GM12878 (cell line): ENCODE data around the gene TSSK3. TPM values are rescaled to one million over a fixed set of nuclear protein-coding genes. Genes with fewer than 3 reads are reported as not detected.
"Not testable (repeated sequence)": the region's sequence is repeated elsewhere in the genome, so short reads cannot be mapped to it uniquely, and the experiment has no call there.

Experiments
- ATAC-seq: fragments of 200-7000 bp; cut with Tn5 transposase; 3 replicates; pipeline ENCODE4 v1.9.1; 2020; ENCODE audit warnings: mild to moderate bottlenecking, moderate library complexity
- BruUV-seq: library from RNA; stranded (reverse); fragments of 400-500 nt; replicated peaks from 2 replicates; lab custom pipeline; 2021; lab: Mats Ljungman, UMichigan
- CTCF ChIA-PET: fragments of 300-600 bp; sonication (Branson Sonifier 250); formaldehyde crosslinking; extraction: SDS; loops from one replicate; lab custom pipeline; 2021; ENCODE audit warnings: inconsistent platforms; lab: Yijun Ruan, JAX
- POLR2A ChIA-PET: fragments of 350-600 bp; formaldehyde crosslinking; extraction: SDS; loops from one replicate; lab custom pipeline; 2021; ENCODE audit warnings: inconsistent platforms; lab: Charles Lee
- RAD21 ChIA-PET: fragments of 300-600 bp; sonication (Branson Sonifier 250); formaldehyde crosslinking; loops from one replicate; lab custom pipeline; 2023; ENCODE audit warnings: antibody characterized with exemption; ENCODE audit not compliant: unreplicated experiment; lab: Charles Lee
- SMC1A ChIA-PET: fragments of 300-600 bp; sonication (Branson Sonifier 250); formaldehyde crosslinking; loops from one replicate; lab custom pipeline; 2023; ENCODE audit not compliant: unreplicated experiment, uncharacterized antibody; lab: Charles Lee
- DNase-seq: peaks from one replicate; pipeline ENCODE4 v3.0.0-alpha.2; 2011; ENCODE audit warnings: low read depth, low spot score
- FAIRE-seq: peaks from 3 replicates; lab custom pipeline; 2011; peaks lifted over from hg19 to GRCh38; lab: Jason Lieb, UNC
- H2AFZ ChIP-seq: 2 replicates; pipeline ENCODE4 v1.6.0; 2011; ENCODE audit warnings: low read depth, low read length, control low read depth; ENCODE audit not compliant: control insufficient read depth
- H3K27ac ChIP-seq: 2 replicates; pipeline ENCODE4 v1.5.1; 2011; ENCODE audit warnings: control low read depth; ENCODE audit not compliant: control insufficient read depth, insufficient read depth
- H3K27me3 ChIP-seq, 2 experiments: replicated peaks in 1 of 2; 2 replicates each; pipeline versions ENCODE4 v1.6.0 to v1.6.1; 2011; ENCODE audit warnings: low read length in 1 of 2; ENCODE audit not compliant: control insufficient read depth in 2 of 2, insufficient read depth in 2 of 2
- H3K36me3 ChIP-seq, 2 experiments: 2 replicates each; pipeline ENCODE4 v1.5.1; 2011; ENCODE audit warnings: low read length in 1 of 2; ENCODE audit not compliant: control insufficient read depth in 2 of 2, insufficient read depth in 2 of 2
- H3K4me1 ChIP-seq: 2 replicates; pipeline ENCODE4 v1.6.1; 2011; ENCODE audit warnings: mild to moderate bottlenecking, low read length, moderate library complexity, mixed read lengths; ENCODE audit not compliant: control insufficient read depth, insufficient read depth
- H3K4me2 ChIP-seq: 2 replicates; pipeline ENCODE4 v1.6.0; 2011; ENCODE audit warnings: control low read depth; ENCODE audit not compliant: control insufficient read depth, insufficient read depth
- H3K4me3 ChIP-seq: fragments of 200-600 bp; sonication (generic); 2 replicates; pipeline ENCODE4 v1.5.1; 2016
- H3K79me2 ChIP-seq: 2 replicates; pipeline ENCODE4 v1.6.0; 2011; ENCODE audit warnings: low read length; ENCODE audit not compliant: control insufficient read depth, insufficient read depth
- H3K9ac ChIP-seq: 2 replicates; pipeline ENCODE4 v1.8.0; 2011; ENCODE audit warnings: low read length, control low read depth, mixed read lengths; ENCODE audit not compliant: control insufficient read depth, insufficient read depth
- H3K9me3 ChIP-seq: replicated peaks from 3 replicates; pipeline ENCODE4 v1.5.1; 2011; ENCODE audit warnings: mild to moderate bottlenecking, low read length; ENCODE audit not compliant: control insufficient read depth, insufficient read depth
- H4K20me1 ChIP-seq: 2 replicates; pipeline ENCODE4 v1.6.0; 2011; ENCODE audit not compliant: control insufficient read depth, insufficient read depth
- ATF7 ChIP-seq: fragments of 450-650 bp; IDR thresholded peaks from 2 replicates; pipeline ENCODE4 v1.6.1; 2016; ENCODE audit warnings: low read depth, mild to moderate bottlenecking
- IKZF2 ChIP-seq, 2 experiments: fragments of 450-650 bp; IDR thresholded peaks; 2 replicates each; pipeline ENCODE4 v1.6.1; 2017; ENCODE audit warnings: mild to moderate bottlenecking in 2 of 2, moderate library complexity in 2 of 2
- IRF3 ChIP-seq: fragments of 450-650 bp; IDR thresholded peaks from 2 replicates; pipeline ENCODE4 v1.6.1; 2014; ENCODE audit warnings: mild to moderate bottlenecking
- JUNB ChIP-seq: IDR thresholded peaks from 2 replicates; pipeline ENCODE4 v1.6.1; 2016; ENCODE audit warnings: antibody characterized with exemption, mild to moderate bottlenecking
- NFIC ChIP-seq: IDR thresholded peaks from 2 replicates; pipeline ENCODE4 v1.6.1; 2012; ENCODE audit warnings: low read depth, mild to moderate bottlenecking, inconsistent platforms, low read length, moderate library complexity
- RAD21 ChIP-seq: IDR thresholded peaks from 2 replicates; pipeline ENCODE4 v1.6.1; 2011; ENCODE audit warnings: mild to moderate bottlenecking, low read depth, low read length, moderate library complexity; ENCODE audit not compliant: insufficient read depth
- WGBS: methylation state at CpG from one replicate; pipeline ENCODE4 v1.1.6; 2016; ENCODE audit warnings: low lambda C conversion rate; ENCODE audit not compliant: insufficient replicate concordance, insufficient coverage; ENCODE audit errors: missing lambda C conversion rate; 5-methylcytosine and 5-hydroxymethylcytosine counted together
- in situ Hi-C: fragments of 300-500 bp; cut with MboI; formaldehyde crosslinking; loops from 9 replicates; pipeline ENCODE4 v1.14.3; 2018; ENCODE audit warnings: mixed read lengths
- intact Hi-C: fragments of 100-400 bp; cut with micrococcal nuclease; formaldehyde crosslinking; loops from one replicate; pipeline ENCODE4 v1.14.2; 2022; ENCODE audit not compliant: unreplicated experiment
- polyA plus RNA-seq, 11 experiments: library from polyadenylated mRNA; depleted of rRNA in 4 of 11; unstranded in 6 of 11; stranded (reverse) in 5 of 11; fragments of >200 nt; fragmentation: Nextera tagmentation in 4 of 11; fragmentation: Illumina TruSeq in 1 of 11; extraction: Ambion mirVana in 4 of 11; extraction: Trizol in 1 of 11; gene quantifications; 1 replicate in 1 of 11; 2 replicates in 10 of 11; pipeline versions ENCODE4 v1.2.1 to v1.2.3, GENCODE V29; 2011 to 2016; ENCODE audit warnings: inconsistent platforms in 2 of 11, missing spikeins in 2 of 11, low read depth in 1 of 11
- total RNA-seq, 4 experiments: library from RNA; depleted of rRNA in 3 of 4; stranded (reverse); fragments of >200 nt in 3 of 4; fragmentation: Illumina TruSeq in 1 of 4; extraction: Trizol in 1 of 4; gene quantifications; 2 replicates each; pipeline versions ENCODE4 v1.2.1 to v1.2.3, GENCODE V29; 2013 to 2021

Gene TSSK3
- total and polyA plus RNA-seq, 10 of the 15 experiments (the other 5 are each of a cell fraction or from before 2014, with no cell fraction given): 0.42 to 0.82 (median 0.60) TPM

- H3K27ac ChIP-seq, H4K20me1 ChIP-seq, DNase-seq, SMC1A ChIA-PET, BruUV-seq, H2AFZ ChIP-seq, H3K4me2 ChIP-seq, H3K79me2 ChIP-seq, RAD21 ChIA-PET, H3K9ac ChIP-seq, H3K36me3 ChIP-seq, H3K4me3 ChIP-seq, FAIRE-seq, H3K9me3 ChIP-seq, ATAC-seq, in situ Hi-C loops, intact Hi-C loops, H3K27me3 ChIP-seq: not testable (repeated sequence)
- ChIA-PET CTCF (interaction anchor here (1.1 to 1.3 kb wide), 2 partner anchors 22 to 24 kb away, joined by 3 read pairs; no protein-coding TSS in a partner anchor), POLR2A (interaction anchor here (1.1 kb wide), 1 partner anchor 98 kb away, joined by 3 read pairs; no protein-coding TSS in a partner anchor)
- peaks cover 16% of the 10 kb centered on the region for H3K4me1 ChIP-seq
- 94% methylated on average over 6 of the region's 6 CpGs for WGBS
Measured at GRCh38 chr1:32355778-32356177, 6.6 kb upstream of the TSSK3 start.

GRCh38 chr1:32356478-32356877, 5.9 kb upstream of the TSSK3 start:
- ChIA-PET SMC1A (no interaction called here), POLR2A (no interaction called here), RAD21 (no interaction called here), CTCF (interaction anchor here (1.1 to 1.3 kb wide), 2 partner anchors 23 kb away, joined by 3 read pairs; no protein-coding TSS in a partner anchor)
- Histone ChIP-seq H2AFZ (no peak overlapping the region), H3K4me2 (no peak overlapping the region), H3K4me1 (peaks cover 14% of the 10 kb centered on the region), H3K4me3 (no peak overlapping the region), H3K9me3 (no peaks in the 10 kb centered on the region), H4K20me1 (no peaks in the 10 kb centered on the region), H3K36me3 (no peaks in the 10 kb centered on the region), H3K9ac (no peak overlapping the region), H3K79me2 (no peaks in the 10 kb centered on the region; the same call in 1 of the 2 replicates), H3K27ac (no peak overlapping the region), H3K27me3 (no peaks in the 10 kb centered on the region)
- ATAC-seq: no peak
- TF ChIP-seq ATF7 (no peak), JUNB (no peak), NFIC (no peak), RAD21 (no peak), IRF3 (no peak), IKZF2 (IDR thresholded peaks at IDR 0.05) (no peak)
- no TSS peak for BruUV-seq
- WGBS: 80% methylated on average over 1 of the region's 1 CpG
- no peak for FAIRE-seq
- intact Hi-C loops (no loop called here), in situ Hi-C loops (no loop called here)
- DNase-seq: no peak
